ENCODE results near the gene ABCA6.

The ABCA6 gene

GRCh38 chr17:69122065-69122464 lies 19.6 kb downstream of the ABCA6 start:
- Histone ChIP-seq H3K18ac (ENCODE audit: low read length) (no peak overlapping the region), H2BK15ac (ENCODE audit: low read length) (no peak overlapping the region), H3K27ac (replicated peaks; ENCODE audit: low read length) (no peak overlapping the region), H4K91ac (ENCODE audit: low read depth, low read length, poor library complexity) (no peak overlapping the region), H4K8ac (ENCODE audit: low read depth, low read length) (no peak overlapping the region), H3K9ac (ENCODE audit: low read depth, low read length, poor library complexity) (no peak overlapping the region), H3K14ac (ENCODE audit: low read length) (no peak overlapping the region), H3K27me3 (ENCODE audit: control insufficient read depth in 3 of 3, insufficient read depth in 3 of 3, low read depth in 1 of 3, low read length in 3 of 3) (no peaks in the 10 kb centered on the region), H3K4me2 (ENCODE audit: insufficient read depth, low read length, poor library complexity, severe bottlenecking) (no peak overlapping the region), H3K79me1 (ENCODE audit: low read depth, low read length) (no peaks in the 10 kb centered on the region), H3K4me3 (ENCODE audit: low read length in 2 of 2) (no peak overlapping the region), H2BK120ac (ENCODE audit: low read depth, low read length) (no peak overlapping the region), H3K36me3 (replicated peaks in 1 of 2; ENCODE audit: control insufficient read depth in 2 of 2, insufficient read depth in 2 of 2, low read length in 2 of 2) (no peaks in the 10 kb centered on the region), H2AFZ (ENCODE audit: low read length) (no peak overlapping the region), H3K23ac (ENCODE audit: low read depth, low read length, poor library complexity) (no peak overlapping the region), H3K9me3 (replicated peaks in 1 of 2; ENCODE audit: control insufficient read depth in 2 of 2, insufficient read depth in 1 of 2, low read depth in 1 of 2, low read length in 2 of 2) (no peaks in the 10 kb centered on the region), H2BK5ac (ENCODE audit: low read length) (no peak overlapping the region), H3K4me1 (ENCODE audit: control insufficient read depth in 2 of 2, insufficient read depth in 1 of 2, low read depth in 1 of 2, low read length in 2 of 2) (no peaks in the 10 kb centered on the region), H3K4ac (ENCODE audit: low read length) (no peak overlapping the region), H2BK12ac (ENCODE audit: low read length) (no peak overlapping the region), H2AK5ac (ENCODE audit: low read depth, low read length) (no peak overlapping the region)
- no CpG with 5 or more reads among the region's 5 CpGs for WGBS, 2 donors (ENCODE audit: extremely low coverage in 2 of 2, insufficient read length in 2 of 2, insufficient replicate concordance in 1 of 2)
- DNase-seq (ENCODE audit: low spot score), result no peak

- H2BK12ac ChIP-seq (ENCODE audit: low read length), result no peak overlapping the region
- no peak overlapping the region for H3K9ac ChIP-seq (ENCODE audit: low read depth, low read length, poor library complexity)
- no peaks in the 10 kb centered on the region for H3K9me3 ChIP-seq (replicated peaks in 1 of 2; ENCODE audit: control insufficient read depth in 2 of 2, insufficient read depth in 1 of 2, low read depth in 1 of 2, low read length in 2 of 2)
- no peak overlapping the region for H3K14ac ChIP-seq (ENCODE audit: low read length)
- H2BK120ac ChIP-seq (ENCODE audit: low read depth, low read length), result no peak overlapping the region
- no peak overlapping the region for H3K23ac ChIP-seq (ENCODE audit: low read depth, low read length, poor library complexity)
- DNase-seq (ENCODE audit: low spot score), result no peak
- H3K4ac ChIP-seq (ENCODE audit: low read length), result no peak overlapping the region
- no peak overlapping the region for H3K18ac ChIP-seq (ENCODE audit: low read length)
- H3K27me3 ChIP-seq (ENCODE audit: control insufficient read depth in 3 of 3, insufficient read depth in 3 of 3, low read depth in 1 of 3, low read length in 3 of 3), result no peaks in the 10 kb centered on the region
- H3K4me3 ChIP-seq (ENCODE audit: low read length in 2 of 2), result no peak overlapping the region
- H3K4me1 ChIP-seq (ENCODE audit: control insufficient read depth in 2 of 2, insufficient read depth in 1 of 2, low read depth in 1 of 2, low read length in 2 of 2), result no peaks in the 10 kb centered on the region
- no peaks in the 10 kb centered on the region for H3K36me3 ChIP-seq (replicated peaks in 1 of 2; ENCODE audit: control insufficient read depth in 2 of 2, insufficient read depth in 2 of 2, low read length in 2 of 2)
- H3K79me1 ChIP-seq (ENCODE audit: low read depth, low read length), result no peaks in the 10 kb centered on the region
- WGBS, 2 donors (ENCODE audit: extremely low coverage in 2 of 2, insufficient read length in 2 of 2, insufficient replicate concordance in 1 of 2), result no CpG with 5 or more reads among the region's 2 CpGs
- H4K91ac ChIP-seq (ENCODE audit: low read depth, low read length, poor library complexity), result no peak overlapping the region
- no peak overlapping the region for H3K4me2 ChIP-seq (ENCODE audit: insufficient read depth, low read length, poor library complexity, severe bottlenecking)
- H3K27ac ChIP-seq (replicated peaks; ENCODE audit: low read length), result no peak overlapping the region
- no peak overlapping the region for H2AFZ ChIP-seq (ENCODE audit: low read length)
- H2BK5ac ChIP-seq (ENCODE audit: low read length), result no peak overlapping the region
- no peak overlapping the region for H2BK15ac ChIP-seq (ENCODE audit: low read length)
- no peak overlapping the region for H4K8ac ChIP-seq (ENCODE audit: low read depth, low read length)
- no peak overlapping the region for H2AK5ac ChIP-seq (ENCODE audit: low read depth, low read length)
These were observed 23.6 kb downstream of the ABCA6 start for GRCh38 chr17:69117855-69118784.

GRCh38 chr17:69111794-69112193 lies 29.9 kb downstream of the ABCA6 start:
- Histone ChIP-seq H2BK120ac (ENCODE audit: low read depth, low read length) (no peak overlapping the region), H3K23ac (ENCODE audit: low read depth, low read length, poor library complexity) (no peak overlapping the region), H3K4me2 (ENCODE audit: insufficient read depth, low read length, poor library complexity, severe bottlenecking) (no peak overlapping the region), H3K27me3 (ENCODE audit: control insufficient read depth in 3 of 3, insufficient read depth in 3 of 3, low read depth in 1 of 3, low read length in 3 of 3) (no peaks in the 10 kb centered on the region), H3K9ac (ENCODE audit: low read depth, low read length, poor library complexity) (no peak overlapping the region), H3K27ac (replicated peaks; ENCODE audit: low read length) (no peak overlapping the region), H3K36me3 (replicated peaks in 1 of 2; ENCODE audit: control insufficient read depth in 2 of 2, insufficient read depth in 2 of 2, low read length in 2 of 2) (no peaks in the 10 kb centered on the region), H3K9me3 (replicated peaks in 1 of 2; ENCODE audit: control insufficient read depth in 2 of 2, insufficient read depth in 1 of 2, low read depth in 1 of 2, low read length in 2 of 2) (no peaks in the 10 kb centered on the region), H2BK12ac (ENCODE audit: low read length) (no peak overlapping the region), H3K14ac (ENCODE audit: low read length) (no peak overlapping the region), H3K18ac (ENCODE audit: low read length) (no peak overlapping the region), H3K4me1 (ENCODE audit: control insufficient read depth in 2 of 2, insufficient read depth in 1 of 2, low read depth in 1 of 2, low read length in 2 of 2) (no peaks in the 10 kb centered on the region), H3K79me1 (ENCODE audit: low read depth, low read length) (no peaks in the 10 kb centered on the region), H2AK5ac (ENCODE audit: low read depth, low read length) (no peak overlapping the region), H3K4me3 (ENCODE audit: low read length in 2 of 2) (no peak overlapping the region), H2AFZ (ENCODE audit: low read length) (no peak overlapping the region), H4K91ac (ENCODE audit: low read depth, low read length, poor library complexity) (no peak overlapping the region), H4K8ac (ENCODE audit: low read depth, low read length) (no peak overlapping the region), H2BK5ac (ENCODE audit: low read length) (no peak overlapping the region), H2BK15ac (ENCODE audit: low read length) (no peak overlapping the region), H3K4ac (ENCODE audit: low read length) (no peak overlapping the region)
- WGBS, 2 donors (ENCODE audit: extremely low coverage in 2 of 2, insufficient read length in 2 of 2, insufficient replicate concordance in 1 of 2), result no CpG with 5 or more reads among the region's 1 CpG
- DNase-seq (ENCODE audit: low spot score), result no peak

DNA sequence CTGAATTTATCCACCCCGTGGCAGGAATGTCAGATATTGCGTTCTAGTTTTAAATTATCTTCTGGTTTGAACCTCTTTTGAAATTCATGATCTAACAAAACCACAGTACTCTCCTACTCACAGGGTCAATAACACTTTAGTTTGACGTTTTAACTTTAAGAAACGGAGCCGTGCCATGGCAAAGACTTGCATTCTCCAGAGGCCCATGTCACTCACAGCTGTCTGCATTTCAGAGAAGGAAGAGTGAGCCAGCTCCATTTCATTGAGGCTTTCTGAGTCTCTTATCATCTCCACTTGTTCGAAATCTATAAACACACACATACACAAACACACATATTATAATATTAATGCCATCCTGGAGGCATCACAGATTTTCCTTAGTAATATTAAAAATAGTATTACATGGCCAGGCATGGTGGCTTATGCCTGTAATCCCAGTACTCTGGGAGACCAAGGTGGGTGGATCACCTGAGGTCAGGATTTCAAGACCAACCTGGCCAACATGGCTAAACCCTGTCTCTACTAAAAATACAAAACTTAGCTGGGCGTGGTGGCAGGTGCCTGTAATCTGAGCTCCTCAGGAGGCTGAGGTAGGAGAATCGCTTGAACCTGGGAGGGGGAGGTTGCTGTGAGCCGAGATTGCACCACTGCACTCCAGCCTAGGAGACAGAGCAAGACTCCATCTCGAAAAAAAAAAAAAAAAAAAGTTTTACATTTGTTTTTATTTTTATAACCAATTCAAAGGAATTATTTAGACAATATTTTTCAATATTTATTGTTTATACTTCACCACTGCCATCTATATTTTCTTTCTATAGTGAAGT lies 35.6 kb downstream of the ABCA6 start:
- 100% methylated on average over 1 of the region's 10 CpGs; no CpG with 5 or more reads in 1 of the 2 donors for WGBS, 2 donors (ENCODE audit: extremely low coverage in 2 of 2, insufficient read length in 2 of 2, insufficient replicate concordance in 1 of 2)
- Histone ChIP-seq H2BK15ac (ENCODE audit: low read length) (no peak overlapping the region), H3K9me3 (replicated peaks in 1 of 2; ENCODE audit: control insufficient read depth in 2 of 2, insufficient read depth in 1 of 2, low read depth in 1 of 2, low read length in 2 of 2) (peaks cover 0 to 2% of the 10 kb centered on the region in 2 donors), H3K4me2 (ENCODE audit: insufficient read depth, low read length, poor library complexity, severe bottlenecking) (no peak overlapping the region), H3K27me3 (ENCODE audit: control insufficient read depth in 3 of 3, insufficient read depth in 3 of 3, low read depth in 1 of 3, low read length in 3 of 3) (no peaks in the 10 kb centered on the region), H2AK5ac (ENCODE audit: low read depth, low read length) (no peak overlapping the region), H2BK12ac (ENCODE audit: low read length) (no peak overlapping the region), H3K4me1 (ENCODE audit: control insufficient read depth in 2 of 2, insufficient read depth in 1 of 2, low read depth in 1 of 2, low read length in 2 of 2) (no peaks in the 10 kb centered on the region), H2BK120ac (ENCODE audit: low read depth, low read length) (no peak overlapping the region), H3K36me3 (replicated peaks in 1 of 2; ENCODE audit: control insufficient read depth in 2 of 2, insufficient read depth in 2 of 2, low read length in 2 of 2) (no peaks in the 10 kb centered on the region), H3K23ac (ENCODE audit: low read depth, low read length, poor library complexity) (no peak overlapping the region), H2AFZ (ENCODE audit: low read length) (no peak overlapping the region), H4K8ac (ENCODE audit: low read depth, low read length) (no peak overlapping the region), H3K4me3 (ENCODE audit: low read length in 2 of 2) (no peak overlapping the region), H3K27ac (replicated peaks; ENCODE audit: low read length) (no peak overlapping the region), H2BK5ac (ENCODE audit: low read length) (no peak overlapping the region), H3K4ac (ENCODE audit: low read length) (no peak overlapping the region), H3K14ac (ENCODE audit: low read length) (no peak overlapping the region), H3K79me1 (ENCODE audit: low read depth, low read length) (no peaks in the 10 kb centered on the region), H3K18ac (ENCODE audit: low read length) (no peak overlapping the region), H4K91ac (ENCODE audit: low read depth, low read length, poor library complexity) (no peak overlapping the region), H3K9ac (ENCODE audit: low read depth, low read length, poor library complexity) (no peak overlapping the region)
- DNase-seq (ENCODE audit: low spot score), result no peak

All from neuronal stem cell (in vitro differentiated cells).